Neural progenitor cell (in vitro differentiated cells): ENCODE results near the gene AUTS2.

Source experiments
- CTCF ChIP-seq: fragments of 200-600 bp; sonication (generic); IDR thresholded peaks from 2 replicates; pipeline ENCODE4 v1.5.1; 2017; ENCODE audit warnings: antibody characterized with exemption, mild to moderate bottlenecking
- EZH2 ChIP-seq: fragments of 200-600 bp; sonication (generic); IDR thresholded peaks from 2 replicates; pipeline ENCODE4 v1.6.1; 2017; ENCODE audit warnings: antibody characterized with exemption, mild to moderate bottlenecking, moderate library complexity

DNA sequence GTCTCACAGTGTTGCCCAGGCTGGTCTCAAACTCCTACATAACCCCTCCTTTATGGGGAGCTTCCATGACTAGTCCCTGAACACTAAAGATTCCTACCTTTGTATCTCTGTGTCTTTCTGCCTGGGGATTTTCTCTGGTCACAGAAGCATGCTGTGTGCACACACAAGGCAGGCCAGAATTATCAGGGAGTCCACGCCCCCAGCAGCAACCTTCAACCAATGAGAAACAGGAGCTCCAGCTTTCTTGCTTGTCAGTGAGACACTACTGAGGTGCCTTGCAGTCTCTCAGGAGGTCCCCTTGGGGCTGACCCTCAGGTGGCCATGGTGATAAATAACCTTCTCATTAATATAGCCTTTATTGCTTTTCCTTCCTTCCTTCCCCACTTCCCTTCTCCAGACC, 45.1 kb upstream of the AUTS2 start:
- TF ChIP-seq EZH2 (no peak), CTCF (no peak)
